ENCODE data around the gene SPDYC.
"Not testable (repeated sequence)": the region's sequence is repeated elsewhere in the genome, so short reads cannot be mapped to it uniquely, and the experiment has no call there.

The SPDYC gene

DNA sequence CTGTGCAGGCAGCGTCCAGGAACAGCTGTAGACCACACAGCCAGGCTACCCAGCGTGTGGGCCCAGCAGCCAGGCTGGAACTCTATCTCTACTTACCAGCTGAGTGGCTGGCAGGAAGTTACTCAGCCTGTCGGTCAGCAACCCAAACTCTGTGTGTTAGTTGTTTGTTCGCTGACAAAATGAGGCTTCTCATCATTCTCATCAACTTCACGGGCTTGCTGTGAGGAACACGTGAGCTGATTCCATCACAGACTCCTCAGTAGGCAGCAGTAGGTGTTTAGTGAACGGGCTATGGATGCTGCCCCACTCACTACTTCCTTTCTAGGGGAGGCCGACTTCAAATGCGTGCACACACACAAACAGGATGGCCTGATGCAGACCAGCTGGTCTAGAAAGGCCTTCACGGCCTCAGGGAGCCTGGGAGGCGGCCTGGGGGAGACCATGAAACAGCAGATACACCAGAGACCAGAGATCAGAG, 830 bp upstream of the SPDYC start:
- no peak for DNase-seq (ENCODE audit: low read depth in 2 of 2)

DNA sequence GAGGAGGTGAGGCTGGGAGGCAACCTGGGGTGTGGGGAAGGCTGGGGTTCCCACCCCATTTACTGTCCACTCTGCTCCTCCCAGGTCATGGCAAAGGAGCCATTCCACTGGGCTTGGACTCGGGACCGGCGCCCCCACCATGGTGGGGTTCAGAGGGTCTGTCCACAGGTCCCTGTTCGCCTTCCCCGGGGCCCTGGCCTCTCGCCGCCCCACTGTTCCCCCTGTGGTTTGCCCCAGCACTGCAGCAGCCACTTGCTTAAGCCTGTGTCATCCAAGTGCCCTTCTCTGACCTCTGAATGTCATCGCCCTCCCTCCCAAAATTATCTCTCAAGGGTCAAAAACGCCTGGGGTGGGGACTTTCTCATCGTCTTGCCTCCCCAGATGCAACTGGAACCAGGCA, 2.6 kb downstream of the SPDYC start:
- no peak for DNase-seq (ENCODE audit: low read depth in 2 of 2)

DNA sequence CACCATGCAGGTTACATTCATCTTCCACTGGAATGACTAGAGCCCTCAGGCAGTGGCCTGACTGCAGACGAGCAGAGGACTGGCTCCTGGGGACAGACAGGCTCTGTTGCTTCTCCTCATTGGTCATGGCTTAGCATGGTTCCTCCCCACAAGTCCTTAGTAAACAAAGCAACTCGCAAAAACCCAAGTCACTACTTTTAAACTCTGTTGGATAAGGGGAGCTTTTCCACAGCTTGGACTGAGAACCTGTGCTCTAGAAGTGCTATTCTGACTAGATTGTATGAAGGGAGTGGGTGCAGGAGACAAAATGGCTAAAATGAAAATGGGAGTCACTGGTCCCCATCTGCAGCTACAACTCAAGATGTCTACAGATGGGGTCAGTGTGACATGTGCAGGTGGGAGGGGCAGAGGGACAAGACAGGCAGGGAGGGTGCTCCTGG, 4.6 kb downstream of the SPDYC start:
- DNase-seq (ENCODE audit: low read depth in 2 of 2), result not testable (repeated sequence)

DNA sequence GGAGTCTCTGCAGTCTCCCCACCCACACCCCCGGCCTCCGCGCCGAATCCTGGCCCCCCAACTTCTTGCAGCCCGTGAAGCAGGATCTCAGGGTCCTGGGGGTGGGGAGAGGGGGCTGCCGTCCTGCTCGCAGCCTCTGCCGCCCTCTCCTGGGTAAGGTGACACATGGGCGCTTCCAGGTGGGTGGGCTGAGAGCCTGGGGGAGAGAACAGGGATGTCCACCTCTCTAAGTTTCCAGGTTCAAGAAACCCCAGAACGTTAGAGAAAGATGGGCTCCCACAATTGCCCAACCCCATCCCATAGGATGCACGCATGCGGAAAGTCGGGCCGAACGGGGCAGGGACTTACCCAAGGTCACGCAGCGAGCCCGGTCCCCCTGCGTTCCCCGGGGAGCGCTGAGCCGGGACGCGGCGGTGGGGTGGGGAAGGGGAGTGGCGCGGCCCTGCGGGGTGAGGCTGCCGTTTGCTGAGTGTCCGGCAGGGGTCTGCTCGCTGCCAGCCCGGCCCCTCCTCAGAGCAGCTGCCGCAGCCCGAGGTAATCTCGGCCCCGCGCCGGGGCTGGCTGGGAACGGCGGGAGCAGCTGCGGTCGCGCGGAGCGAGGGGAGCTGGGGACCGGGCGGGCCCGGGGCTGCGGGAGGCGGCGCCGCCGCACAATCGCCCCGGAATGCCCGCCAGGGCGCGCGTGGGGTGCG, 11.0 kb downstream of the SPDYC start:
- peak; percentile 44 to 50 for DNase-seq (ENCODE audit: low read depth in 2 of 2)

DNA sequence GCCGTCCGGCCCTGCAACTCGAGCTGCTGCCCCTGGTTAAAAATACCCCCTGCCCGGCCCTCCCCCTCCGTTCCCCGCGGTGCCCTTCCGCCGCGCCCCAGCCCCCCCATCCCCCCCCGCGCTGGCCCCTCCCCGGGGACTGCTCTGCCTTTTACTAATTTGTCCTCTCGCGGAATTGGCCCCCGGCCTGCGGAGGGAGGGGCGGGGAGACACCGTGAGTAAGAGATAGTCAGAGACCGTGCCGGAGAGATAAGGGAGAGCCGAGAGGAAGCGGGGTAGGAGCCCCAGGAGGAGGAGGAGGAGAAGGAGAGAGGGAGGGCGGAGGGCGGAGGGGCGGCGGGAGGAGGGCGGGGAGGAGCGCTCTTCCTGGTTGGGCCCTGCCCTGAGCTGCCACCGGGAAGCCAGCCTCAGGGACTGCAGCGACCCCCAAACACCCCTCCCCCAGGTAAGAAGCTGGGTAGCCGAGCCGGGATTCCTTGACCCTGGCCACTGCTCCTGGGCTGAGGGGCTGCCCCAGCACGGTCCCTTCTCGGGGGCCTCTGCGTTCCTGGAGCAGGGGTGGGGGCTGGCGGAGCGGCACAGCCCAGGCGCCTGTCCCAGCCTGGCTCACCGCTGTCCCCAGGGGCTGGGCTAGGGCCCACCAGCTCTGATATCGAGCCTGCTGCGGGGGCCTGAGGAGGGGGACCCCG, 11.7 kb downstream of the SPDYC start, which contains the start of gene CAPN1:
Gene CAPN1, plus strand, starts transcription at position 360 of the 689 bp plus-strand sequence. CDS start 774 bp downstream, outside the sequence.
- peak; percentile 69 to 72 for DNase-seq (ENCODE audit: low read depth in 2 of 2)

DNA sequence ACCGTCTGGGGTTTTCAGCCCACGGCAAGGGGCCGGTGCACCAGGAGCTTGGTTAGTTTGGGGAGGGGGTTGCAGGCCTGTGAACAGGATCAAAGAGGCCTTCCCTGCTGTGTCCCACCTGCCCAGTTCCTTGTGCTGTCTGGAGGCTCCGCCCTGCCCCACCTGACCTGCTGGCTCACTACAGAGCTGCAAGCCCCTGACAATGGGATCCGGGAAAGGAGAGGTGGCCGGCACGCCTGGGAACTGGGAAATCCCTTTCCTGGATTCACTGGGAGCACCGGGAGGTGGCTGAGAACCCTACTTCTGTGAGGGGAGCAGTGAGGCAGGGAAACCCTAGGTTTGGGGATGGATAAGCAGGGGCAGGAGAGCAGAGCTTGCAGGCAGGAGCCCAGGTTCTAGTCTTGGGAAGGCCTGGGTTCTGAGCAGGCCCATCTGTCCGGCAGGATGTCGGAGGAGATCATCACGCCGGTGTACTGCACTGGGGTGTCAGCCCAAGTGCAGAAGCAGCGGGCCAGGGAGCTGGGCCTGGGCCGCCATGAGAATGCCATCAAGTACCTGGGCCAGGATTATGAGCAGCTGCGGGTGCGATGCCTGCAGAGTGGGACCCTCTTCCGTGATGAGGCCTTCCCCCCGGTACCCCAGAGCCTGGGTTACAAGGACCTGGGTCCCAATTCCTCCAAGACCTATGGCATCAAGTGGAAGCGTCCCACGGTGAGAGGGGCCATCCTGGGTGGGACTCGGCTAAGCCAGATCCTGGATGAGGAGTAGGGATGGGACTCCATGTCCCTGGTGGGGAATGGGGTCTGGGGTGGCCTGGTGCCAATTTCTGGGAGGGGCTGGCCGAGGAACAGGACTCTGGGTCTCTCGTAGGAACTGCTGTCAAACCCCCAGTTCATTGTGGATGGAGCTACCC, 12.5 kb downstream of the SPDYC start:
- no peak for DNase-seq (ENCODE audit: low read depth in 2 of 2)

DNA sequence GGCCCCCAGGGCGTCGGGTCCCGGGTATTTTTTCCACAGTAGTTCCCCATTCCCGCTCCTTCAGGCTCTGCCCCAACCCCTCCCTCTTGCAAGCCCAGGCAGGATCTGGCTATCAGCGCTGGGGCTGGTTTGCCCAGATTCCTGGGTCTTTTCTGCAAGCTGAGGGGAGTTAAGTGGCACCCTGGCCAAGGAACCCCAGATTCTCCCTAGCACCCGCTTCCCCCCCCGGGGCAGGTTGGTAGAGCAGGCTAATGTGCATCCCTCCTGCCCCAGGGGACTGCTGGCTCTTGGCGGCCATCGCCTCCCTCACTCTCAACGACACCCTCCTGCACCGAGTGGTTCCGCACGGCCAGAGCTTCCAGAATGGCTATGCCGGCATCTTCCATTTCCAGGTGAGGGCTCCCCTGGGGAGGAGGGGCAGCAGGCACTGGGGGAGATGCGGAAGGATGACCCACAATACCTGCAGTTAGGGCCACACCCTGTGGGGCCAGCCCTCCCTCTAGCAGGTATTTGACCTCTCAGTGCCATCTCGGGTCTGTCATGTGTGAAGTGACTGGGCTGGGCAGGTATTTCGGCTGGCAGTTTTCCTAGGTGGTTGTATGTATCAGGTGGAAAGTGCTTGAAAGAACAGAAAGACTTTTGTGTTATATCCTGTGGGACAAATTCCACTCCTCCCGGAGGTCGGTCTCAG, 13.3 kb downstream of the SPDYC start:
- DNase-seq (ENCODE audit: low read depth in 2 of 2), result no peak

DNA sequence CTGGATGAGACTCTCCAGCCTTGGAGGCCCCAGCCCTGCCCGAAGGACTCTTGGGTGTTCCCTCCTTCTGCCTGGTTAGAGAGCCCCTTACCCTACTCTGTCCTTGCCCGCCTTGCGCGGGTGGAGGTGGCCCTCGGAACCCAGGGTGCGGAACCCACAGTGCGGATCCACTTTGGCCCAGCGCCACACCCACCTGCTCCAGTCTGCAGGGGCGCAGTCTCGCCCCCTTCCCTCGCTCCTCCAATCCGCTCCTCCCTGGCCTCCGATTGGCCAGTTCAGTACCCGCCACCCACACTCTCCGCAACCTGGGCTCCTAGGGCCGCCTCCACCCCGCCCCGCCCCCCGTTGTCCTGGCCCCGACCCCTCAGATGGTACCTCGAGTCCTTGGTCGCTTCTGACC, 14.1 kb downstream of the SPDYC start:
- no peak for DNase-seq (ENCODE audit: low read depth in 2 of 2)

DNA sequence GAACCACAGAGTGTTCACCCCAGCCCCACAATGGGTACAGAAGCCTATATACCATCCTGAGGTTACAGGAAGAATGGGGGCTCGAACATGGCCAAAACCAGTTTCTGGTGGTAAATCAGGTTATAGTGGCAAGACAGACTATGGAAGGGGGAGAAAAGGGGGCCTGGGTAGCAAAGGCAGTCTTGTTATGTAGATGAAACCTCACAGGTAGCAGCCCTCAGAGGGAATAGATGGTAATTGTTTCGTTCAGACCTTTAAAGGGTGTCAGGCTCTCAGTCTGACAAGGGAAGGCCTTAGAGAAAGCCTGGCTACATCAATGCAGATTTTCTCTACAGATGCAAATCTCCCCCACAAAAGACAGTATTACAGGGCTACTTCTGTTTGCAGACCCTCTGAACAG, 15.1 kb downstream of the SPDYC start:
- DNase-seq (ENCODE audit: low read depth in 2 of 2), result no peak

DNA sequence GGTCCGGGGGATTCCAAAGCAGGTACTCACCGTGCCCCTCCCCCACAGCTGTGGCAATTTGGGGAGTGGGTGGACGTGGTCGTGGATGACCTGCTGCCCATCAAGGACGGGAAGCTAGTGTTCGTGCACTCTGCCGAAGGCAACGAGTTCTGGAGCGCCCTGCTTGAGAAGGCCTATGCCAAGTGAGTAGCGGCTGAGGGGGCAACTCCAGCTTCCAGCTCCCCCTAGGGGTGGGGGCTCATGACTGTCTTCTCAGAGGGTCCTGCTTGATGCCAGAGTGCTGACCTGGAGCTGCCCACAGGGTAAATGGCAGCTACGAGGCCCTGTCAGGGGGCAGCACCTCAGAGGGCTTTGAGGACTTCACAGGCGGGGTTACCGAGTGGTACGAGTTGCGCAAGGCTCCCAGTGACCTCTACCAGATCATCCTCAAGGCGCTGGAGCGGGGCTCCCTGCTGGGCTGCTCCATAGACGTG, 15.9 kb downstream of the SPDYC start:
- DNase-seq (ENCODE audit: low read depth in 2 of 2), result no peak

DNA sequence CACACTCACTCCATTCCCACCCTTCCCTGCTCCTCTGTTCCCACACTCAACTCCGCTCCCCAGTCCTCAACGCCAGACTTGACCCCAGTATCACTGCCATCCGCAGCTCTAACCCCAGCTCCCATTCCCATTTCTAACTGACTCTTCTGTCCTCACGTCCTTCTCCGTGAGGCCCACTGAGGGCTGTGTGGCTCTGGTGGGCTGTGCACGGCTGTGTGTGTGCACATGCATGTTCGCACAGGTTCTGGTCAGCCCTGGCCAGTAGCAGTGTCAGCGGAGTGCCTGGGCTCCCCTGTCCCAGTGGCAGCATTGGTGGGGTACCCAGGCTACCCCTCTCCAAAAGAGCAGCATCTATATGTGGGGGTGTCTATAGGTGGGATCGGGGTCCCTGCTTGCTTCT, 16.7 kb downstream of the SPDYC start:
- DNase-seq (ENCODE audit: low read depth in 2 of 2), result no peak

DNA sequence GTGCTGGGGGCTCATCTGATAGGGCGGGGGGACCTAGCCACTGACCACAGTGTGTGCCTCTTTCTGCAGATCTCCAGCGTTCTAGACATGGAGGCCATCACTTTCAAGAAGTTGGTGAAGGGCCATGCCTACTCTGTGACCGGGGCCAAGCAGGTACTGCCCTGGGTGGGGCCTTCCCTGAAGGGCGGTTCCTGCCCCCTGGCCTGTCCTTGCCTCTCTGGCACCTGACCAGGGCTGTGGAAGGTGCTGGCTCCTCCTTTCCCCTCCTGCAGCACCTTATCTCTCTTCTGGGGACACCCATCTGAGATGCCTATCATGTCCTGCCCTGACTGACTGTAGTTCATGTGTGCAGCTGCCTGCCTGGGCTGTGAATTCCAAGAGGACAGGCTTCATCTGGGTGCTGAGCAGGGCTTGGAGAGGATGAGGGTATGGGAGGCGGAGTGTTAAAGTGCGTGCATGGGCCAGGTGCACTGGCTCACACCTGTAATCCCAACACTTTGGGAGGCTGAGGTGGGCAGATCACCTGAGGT, 17.2 kb downstream of the SPDYC start:
- no peak for DNase-seq (ENCODE audit: low read depth in 2 of 2)

DNA sequence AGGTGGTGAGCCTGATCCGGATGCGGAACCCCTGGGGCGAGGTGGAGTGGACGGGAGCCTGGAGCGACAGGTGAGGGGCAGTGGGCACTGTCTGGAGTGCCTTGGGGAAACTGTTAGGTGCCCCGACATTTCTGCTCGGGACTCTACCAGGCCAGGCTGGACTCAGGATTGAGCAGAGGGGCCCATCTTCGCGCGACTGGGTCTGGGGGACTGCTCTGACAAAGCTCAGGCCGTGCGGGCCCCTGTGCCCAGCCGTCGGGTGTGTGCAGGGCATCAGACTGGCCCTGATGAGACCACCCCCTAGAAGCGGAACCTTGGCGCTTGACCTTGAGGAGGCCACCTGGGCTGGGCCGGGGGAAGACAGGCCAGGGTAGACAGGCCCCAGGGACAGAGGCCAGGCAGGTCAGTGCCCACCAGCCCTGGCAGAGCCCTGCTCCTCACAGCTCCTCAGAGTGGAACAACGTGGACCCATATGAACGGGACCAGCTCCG, 18.0 kb downstream of the SPDYC start:
- no peak for DNase-seq (ENCODE audit: low read depth in 2 of 2)

DNA sequence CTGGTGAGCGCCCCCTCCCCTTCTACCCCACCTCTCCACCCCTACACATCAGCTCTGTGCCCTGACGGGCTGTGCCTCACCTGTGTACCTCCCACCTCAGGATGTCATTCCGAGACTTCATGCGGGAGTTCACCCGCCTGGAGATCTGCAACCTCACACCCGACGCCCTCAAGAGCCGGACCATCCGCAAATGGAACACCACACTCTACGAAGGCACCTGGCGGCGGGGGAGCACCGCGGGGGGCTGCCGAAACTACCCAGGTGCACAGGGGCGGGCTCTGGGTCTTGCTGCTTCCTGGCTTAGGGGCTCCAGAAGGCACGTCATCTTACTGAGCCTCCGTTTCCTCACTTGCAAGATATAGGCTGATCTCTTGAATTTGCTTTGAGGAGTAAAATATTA, 18.5 kb downstream of the SPDYC start:
- DNase-seq (ENCODE audit: low read depth in 2 of 2), result no peak

DNA sequence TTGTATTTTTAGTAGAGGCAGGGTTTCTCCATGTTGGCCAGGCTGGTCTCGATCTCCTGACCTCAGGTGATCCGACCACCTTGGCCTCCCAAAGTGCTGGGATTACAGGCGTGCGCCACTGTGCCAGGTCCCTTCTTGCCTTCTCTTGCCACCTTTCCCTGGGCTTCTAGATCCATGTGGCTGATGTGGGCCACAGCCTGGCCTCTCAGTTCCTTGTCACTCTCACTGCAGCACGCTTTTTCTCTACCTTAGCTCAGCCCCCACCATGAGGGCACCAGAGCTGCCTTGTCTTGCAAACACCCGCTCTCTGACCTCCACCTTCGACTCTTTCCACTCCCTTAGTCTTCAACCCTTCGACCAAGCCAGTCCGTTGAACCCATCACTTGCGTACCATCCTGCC, 19.2 kb downstream of the SPDYC start:
- DNase-seq (ENCODE audit: low read depth in 2 of 2), result no peak

DNA sequence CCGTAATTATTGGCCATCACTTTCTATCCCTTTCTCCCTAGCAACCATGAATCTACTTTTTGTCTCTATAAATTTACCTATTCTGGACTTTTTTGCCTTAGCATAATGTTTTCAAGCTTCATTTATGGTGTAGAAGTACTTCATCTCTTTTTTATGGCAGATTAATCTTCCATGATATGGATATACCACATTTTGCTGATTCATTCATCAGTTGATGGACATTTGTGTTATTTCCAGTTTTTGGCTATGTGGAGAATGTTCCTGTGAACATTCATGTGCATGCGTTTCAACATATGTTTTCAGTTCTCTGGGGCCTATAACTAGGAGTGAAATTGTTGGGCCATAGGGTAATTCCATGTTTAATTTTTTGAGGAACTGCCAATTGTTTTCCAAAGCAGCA, 24.5 kb downstream of the SPDYC start:
- no peak for DNase-seq (ENCODE audit: low read depth in 2 of 2)

DNA sequence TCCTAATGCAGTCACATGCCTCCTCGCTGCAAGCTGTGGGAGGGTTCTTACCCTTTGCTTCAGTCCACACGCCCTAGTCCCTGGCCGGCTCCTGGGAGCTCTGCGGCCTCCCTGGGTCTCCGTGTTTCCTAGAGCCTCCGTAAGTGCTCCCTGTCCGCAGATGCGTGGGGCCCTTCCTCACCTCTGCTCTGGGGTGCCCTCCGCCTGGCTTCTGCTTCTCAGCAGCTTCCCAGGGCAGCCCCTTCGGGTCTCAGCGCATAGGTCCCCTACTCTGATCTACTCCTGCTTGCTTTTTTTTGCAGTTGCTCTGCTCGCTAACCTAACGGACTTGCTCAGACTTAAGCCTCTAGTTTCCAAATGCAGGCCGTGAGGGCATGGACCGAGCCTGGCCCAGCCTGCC, 34.1 kb downstream of the SPDYC start:
- DNase-seq (ENCODE audit: low read depth in 2 of 2), result no peak

DNA sequence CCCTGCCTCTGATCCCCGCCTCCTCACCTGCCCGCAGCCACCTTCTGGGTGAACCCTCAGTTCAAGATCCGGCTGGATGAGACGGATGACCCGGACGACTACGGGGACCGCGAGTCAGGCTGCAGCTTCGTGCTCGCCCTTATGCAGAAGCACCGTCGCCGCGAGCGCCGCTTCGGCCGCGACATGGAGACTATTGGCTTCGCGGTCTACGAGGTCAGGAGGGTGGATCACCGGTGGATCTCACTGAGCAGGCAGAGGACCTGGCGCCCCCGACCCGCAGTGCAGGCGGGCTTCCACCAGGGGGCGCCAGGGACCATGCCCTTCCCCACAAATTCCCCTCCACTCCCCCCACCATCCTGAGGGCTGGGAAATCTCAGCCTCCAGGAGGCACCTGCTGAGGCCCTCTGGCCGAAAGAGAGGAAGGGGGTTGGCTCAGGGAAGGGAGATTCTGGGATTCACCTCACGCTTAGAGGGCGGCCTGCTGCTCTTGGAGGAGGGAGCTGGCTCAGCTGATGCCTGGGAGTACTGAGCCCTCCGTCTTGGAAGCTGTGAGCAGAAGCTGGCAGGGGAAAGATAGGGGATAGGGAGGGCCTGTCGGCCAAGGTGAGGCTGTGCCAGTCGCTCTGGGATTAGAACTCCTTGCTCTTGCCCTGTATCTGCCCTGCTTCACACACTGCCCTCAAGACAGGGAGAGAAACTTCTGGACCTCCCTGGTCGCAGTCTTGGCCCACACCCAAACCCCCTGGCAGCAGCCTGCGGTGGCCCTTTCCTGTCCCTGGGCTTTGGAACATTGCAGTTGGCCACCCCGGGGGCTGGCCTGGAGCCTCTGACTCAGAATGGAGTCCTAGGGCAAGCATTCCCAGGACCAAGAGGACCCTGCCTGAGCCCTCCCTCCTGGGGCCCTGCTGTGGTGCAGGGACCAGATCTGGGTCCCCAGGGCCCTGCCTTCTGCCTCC, 34.9 kb downstream of the SPDYC start:
- DNase-seq (ENCODE audit: low read depth in 2 of 2), result peak; percentile 26 to 31

DNA sequence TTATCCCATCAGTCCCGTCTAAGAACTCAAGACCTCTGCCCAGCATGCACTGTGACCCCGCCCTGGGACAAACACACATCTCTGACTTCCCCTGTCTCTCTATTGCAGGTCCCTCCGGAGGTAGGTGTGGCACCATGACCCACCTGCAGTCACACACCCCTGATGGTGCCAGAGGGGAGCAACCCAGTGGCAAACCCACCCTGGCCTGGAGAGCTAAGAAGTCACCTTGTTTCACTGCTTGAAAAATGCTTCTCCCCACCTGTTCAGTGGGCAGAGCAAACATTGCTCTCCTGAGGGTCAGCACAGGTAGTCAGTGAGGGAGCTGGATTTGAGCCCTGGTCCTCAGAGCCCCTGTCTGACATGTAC, 35.6 kb downstream of the SPDYC start:
- DNase-seq (ENCODE audit: low read depth in 2 of 2), result no peak

DNA sequence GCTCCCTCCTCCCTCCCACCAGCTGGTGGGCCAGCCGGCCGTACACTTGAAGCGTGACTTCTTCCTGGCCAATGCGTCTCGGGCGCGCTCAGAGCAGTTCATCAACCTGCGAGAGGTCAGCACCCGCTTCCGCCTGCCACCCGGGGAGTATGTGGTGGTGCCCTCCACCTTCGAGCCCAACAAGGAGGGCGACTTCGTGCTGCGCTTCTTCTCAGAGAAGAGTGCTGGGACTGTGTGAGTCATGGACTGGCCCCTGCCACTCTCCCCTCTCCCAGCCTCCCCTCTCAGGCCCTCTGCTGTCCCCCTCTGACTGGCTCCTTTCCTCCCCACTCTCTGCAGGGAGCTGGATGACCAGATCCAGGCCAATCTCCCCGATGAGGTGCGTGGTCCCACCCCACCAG, 36.4 kb downstream of the SPDYC start:
- no peak for DNase-seq (ENCODE audit: low read depth in 2 of 2)
